LNCaP clone FGC (cell line): ENCODE data around the gene ZNF831.

ENCODE experiments used
- DNase-seq: peaks from one replicate; pipeline ENCODE4 v3.0.0-alpha.2; 2011; ENCODE audit warnings: low read depth
- H3K4me3 ChIP-seq: 2 replicates; pipeline ENCODE4 v1.5.1; 2011; ENCODE audit warnings: mild to moderate bottlenecking, low read depth, low read length, control low read depth
- TF ChIP-seq, protein P1 (sequence below): IDR thresholded peaks from 2 replicates; pipeline ENCODE4 v1.5.1; 2012; ENCODE audit warnings: mild to moderate bottlenecking; ENCODE audit not compliant: control insufficient read depth, insufficient read depth; ENCODE audit errors: extremely low read depth

The ZNF831 gene

DNA sequence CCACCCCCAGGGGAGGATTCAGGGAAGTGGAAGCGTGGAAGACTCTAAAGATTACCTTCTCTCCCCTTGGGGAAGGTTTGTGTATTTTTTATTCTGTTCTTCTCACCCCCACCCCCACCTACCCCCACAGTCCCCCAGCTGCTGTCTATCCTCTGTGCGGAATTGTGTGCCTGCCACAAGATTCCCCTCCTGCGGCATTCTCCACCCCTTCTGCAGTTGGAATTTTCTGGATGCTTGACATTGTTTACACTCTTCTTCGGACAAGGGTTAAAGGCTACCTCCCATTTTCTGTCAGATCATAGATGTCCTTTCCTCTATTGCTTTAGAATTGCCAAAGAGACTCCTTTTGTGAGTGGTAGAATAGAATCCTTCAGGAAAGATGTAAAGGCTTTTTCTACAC, 76.4 kb downstream of the ZNF831 start:
- DNase-seq = no peak
- no peak overlapping the region for H3K4me3 ChIP-seq
- TF ChIP-seq, protein P1, sequence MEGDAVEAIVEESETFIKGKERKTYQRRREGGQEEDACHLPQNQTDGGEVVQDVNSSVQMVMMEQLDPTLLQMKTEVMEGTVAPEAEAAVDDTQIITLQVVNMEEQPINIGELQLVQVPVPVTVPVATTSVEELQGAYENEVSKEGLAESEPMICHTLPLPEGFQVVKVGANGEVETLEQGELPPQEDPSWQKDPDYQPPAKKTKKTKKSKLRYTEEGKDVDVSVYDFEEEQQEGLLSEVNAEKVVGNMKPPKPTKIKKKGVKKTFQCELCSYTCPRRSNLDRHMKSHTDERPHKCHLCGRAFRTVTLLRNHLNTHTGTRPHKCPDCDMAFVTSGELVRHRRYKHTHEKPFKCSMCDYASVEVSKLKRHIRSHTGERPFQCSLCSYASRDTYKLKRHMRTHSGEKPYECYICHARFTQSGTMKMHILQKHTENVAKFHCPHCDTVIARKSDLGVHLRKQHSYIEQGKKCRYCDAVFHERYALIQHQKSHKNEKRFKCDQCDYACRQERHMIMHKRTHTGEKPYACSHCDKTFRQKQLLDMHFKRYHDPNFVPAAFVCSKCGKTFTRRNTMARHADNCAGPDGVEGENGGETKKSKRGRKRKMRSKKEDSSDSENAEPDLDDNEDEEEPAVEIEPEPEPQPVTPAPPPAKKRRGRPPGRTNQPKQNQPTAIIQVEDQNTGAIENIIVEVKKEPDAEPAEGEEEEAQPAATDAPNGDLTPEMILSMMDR = no peak

DNA sequence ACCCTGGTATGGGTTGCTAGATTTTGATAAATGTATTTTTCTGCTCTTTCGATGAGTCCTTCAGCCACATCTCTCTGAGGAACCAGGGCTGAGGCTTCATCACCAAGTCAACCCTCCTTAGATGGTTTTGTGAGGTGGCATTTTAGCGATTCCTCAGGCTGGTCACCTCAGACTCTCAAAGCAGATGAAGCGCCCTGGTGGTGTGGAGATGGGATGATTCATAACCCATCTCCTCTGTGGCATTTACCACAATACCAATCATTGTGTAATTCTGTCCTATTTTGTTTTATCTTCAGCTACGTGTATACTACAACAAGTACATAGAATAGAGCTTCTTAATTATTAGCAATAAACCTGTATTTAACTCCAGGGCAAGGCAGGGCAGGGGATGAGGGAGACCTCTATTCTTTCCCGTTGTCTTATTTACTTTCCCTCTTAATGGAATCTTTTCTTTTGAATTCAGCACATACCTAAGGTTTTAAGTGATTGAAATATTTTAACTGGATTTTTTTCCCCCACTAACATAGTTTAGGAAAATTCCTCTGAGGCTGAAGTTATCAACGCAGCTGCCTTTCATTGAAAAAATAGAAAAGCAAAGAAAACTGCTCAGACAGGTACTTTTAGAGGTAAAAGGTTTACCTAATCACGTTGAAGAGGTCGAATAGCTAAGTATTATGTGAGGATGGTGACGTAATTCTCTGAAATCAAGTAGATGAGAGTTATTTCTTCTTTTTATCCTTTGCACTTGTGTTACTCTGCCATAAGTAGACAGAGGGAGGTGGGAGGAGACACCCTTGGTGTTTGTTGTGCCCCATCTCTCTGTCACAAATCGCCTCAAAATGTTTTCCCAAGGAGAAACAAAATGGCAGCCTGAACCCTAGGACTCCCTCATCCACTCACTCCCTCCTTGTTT, 79.3 kb downstream of the ZNF831 start:
- TF ChIP-seq, protein P1 = no peak
- no peak for DNase-seq
- no peak overlapping the region for H3K4me3 ChIP-seq

DNA sequence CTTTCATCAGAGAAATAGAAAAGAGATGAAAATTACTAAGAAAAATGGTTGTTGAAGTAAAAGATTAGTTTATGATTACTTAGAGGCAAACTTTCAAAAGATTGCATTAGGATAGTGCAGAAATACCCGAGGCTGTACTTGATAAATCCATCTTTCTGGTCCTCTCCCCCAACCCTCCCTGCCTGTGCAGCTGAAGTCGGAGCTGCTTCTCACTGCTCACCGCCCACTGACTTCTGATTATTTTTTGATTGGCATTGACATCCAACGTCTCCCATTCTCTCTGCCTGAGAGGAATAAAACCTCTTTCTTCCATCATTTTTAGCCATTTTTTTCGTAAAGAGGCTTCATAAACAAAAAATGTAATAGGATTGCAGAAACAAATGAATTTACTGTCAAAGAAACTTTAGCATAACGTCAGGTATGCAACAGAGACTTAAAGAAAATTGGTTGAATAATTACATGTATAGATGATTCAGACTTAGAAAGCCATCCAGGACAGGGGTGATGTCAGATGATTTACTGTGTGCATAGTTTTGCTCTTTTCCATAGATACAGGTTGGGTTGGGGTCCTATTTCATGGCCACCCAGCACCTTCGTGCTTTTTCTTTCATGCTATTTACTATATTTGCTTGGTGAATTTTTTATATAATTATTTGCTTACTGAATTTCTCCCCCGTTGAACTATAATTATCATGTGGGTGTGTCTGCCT, 83.2 kb downstream of the ZNF831 start:
- TF ChIP-seq, protein P1 = no peak
- no peak for DNase-seq
- H3K4me3 ChIP-seq = no peak overlapping the region

DNA sequence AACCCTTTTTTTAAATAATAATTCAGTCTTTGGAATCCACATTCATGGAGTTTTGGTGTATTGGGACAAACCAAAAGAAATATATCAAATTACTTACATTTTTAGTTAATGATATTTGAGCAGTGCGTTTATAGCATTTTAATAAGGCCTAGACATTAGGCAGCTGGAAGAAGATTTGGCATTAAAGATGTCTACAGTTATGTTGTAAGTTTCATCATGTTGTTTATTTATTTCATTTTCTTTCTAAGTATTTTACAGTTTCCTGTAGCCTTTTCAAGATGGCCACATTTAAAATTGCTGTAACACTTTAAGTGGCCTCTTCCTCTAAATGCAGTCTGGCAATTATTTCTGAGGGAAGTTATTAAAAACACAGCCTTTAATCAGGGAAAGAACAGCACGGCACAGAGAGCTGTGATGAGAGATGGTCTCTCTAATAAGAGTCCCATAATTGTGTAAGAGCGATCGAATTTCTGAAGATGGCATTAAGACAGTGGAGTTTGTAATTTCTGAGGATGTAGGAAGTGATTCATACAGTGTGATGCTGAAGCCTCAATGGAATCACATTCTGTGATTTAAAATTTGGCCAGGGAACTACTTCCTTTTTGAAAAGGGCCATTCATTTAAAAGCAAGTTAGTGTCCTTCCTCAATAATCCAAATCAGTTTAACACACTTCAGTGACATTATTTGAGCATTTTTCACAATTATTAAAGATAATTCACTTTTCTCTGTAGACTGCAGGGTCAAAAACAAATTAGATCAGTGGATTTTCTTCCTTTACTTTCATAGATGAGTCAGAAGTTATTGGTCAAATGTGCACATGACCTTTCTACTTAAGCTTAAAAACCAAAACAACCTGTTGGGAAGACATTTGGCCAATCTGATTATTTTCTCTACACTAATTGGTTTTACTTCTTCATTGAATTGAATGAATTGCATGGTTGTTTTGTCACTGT, 84.4 kb downstream of the ZNF831 start:
- H3K4me3 ChIP-seq = no peak overlapping the region
- TF ChIP-seq, protein P1 = no peak
- no peak for DNase-seq

DNA sequence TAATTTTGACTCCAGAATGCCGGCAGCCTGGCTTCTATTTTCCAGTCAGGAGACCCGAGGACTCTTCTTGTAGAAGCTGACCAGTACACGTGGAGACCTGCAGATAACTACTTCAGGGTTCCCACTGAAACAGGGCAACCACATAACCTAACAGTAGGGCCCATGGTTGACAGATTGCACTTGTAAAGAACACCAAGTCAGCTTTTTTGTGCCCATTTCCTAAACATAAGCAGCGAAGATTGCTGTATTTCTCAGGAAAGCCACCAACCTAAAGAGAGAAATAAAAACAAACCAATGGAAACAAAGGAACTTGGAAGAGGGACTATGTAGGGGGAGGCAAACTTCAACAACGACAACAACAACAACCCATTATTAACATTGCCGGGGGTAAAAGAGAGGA, 86.7 kb downstream of the ZNF831 start:
- DNase-seq = no peak
- TF ChIP-seq, protein P1 = no peak
- H3K4me3 ChIP-seq = no peak overlapping the region

DNA sequence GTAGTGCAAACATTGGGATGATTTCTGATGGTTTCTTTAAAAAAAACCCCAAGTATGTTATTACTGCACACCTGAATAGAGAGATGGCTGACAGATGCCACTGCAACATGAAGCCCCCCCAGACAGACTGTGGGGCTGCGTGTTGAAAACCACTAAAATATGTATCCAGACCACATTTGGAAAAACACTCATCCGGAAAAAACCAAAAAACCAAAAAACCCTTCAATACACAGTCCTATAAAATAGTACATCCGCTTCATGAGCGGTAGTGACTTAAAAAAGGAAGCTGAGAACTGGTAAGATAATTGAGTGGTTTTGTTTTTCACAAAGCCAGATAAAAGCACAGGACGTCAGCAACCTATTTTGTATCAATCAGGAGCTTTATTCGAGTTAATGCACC, 89.7 kb downstream of the ZNF831 start:
- no peak for DNase-seq

More for the DNA sequence above, 89.7 kb downstream of the ZNF831 start:
- TF ChIP-seq, protein P1 = no peak
- no peak overlapping the region for H3K4me3 ChIP-seq
